GM23338 (cell line): ENCODE results near the gene CD46. TPM values are rescaled to one million over a fixed set of nuclear protein-coding genes. Genes with fewer than 3 reads are reported as not detected.

Experiments used
- ATAC-seq: fragments of 200-7000 bp; cut with Tn5 transposase; 3 replicates; pipeline ENCODE4 v1.9.1; 2020
- DNase-seq: peaks from one replicate; pipeline ENCODE4 v3.0.0-alpha.2; 2015; ENCODE audit warnings: low spot score
- H2AFZ ChIP-seq: fragments of 200-600 bp; sonication (generic); 2 replicates; pipeline ENCODE4 v1.8.0; 2016; ENCODE audit warnings: antibody characterized with exemption, mild to moderate bottlenecking, moderate library complexity
- H3F3A ChIP-seq: fragments of 200-600 bp; sonication (generic); replicated peaks from 2 replicates; pipeline ENCODE4 v1.8.0; 2017; ENCODE audit warnings: antibody characterized with exemption, mixed run types, low read depth
- H3K27ac ChIP-seq: fragments of 200-600 bp; sonication (generic); 2 replicates; pipeline ENCODE4 v1.6.1; 2016; ENCODE audit warnings: low read depth
- H3K27me3 ChIP-seq: fragments of 200-600 bp; sonication (generic); 2 replicates; pipeline ENCODE4 v1.8.0; 2016; ENCODE audit warnings: mild to moderate bottlenecking, mixed run types, moderate library complexity; ENCODE audit not compliant: insufficient read depth
- H3K36me3 ChIP-seq: fragments of 200-600 bp; sonication (generic); 2 replicates; pipeline ENCODE4 v1.8.0; 2016; ENCODE audit warnings: mild to moderate bottlenecking; ENCODE audit not compliant: insufficient read depth
- H3K4me1 ChIP-seq: fragments of 200-600 bp; sonication (generic); 2 replicates; pipeline ENCODE4 v1.8.0; 2016; ENCODE audit warnings: mild to moderate bottlenecking, moderate library complexity; ENCODE audit not compliant: insufficient read depth
- H3K4me2 ChIP-seq: fragments of 200-600 bp; sonication (generic); 2 replicates; pipeline ENCODE4 v1.7.1; 2017; ENCODE audit warnings: mixed run types
- H3K4me3 ChIP-seq: fragments of 200-600 bp; sonication (generic); 2 replicates; pipeline ENCODE4 v1.6.1; 2016; ENCODE audit warnings: mixed run types
- H3K79me2 ChIP-seq: fragments of 200-600 bp; sonication (generic); replicated peaks from 2 replicates; pipeline ENCODE4 v1.8.0; 2017; ENCODE audit warnings: mild to moderate bottlenecking; ENCODE audit not compliant: insufficient read depth
- H3K9me2 ChIP-seq: fragments of 200-600 bp; sonication (generic); 2 replicates; pipeline ENCODE4 v1.8.0; 2017; ENCODE audit not compliant: insufficient read depth
- H4K20me1 ChIP-seq: fragments of 200-600 bp; sonication (generic); replicated peaks from 2 replicates; pipeline ENCODE4 v1.8.0; 2017; ENCODE audit warnings: mild to moderate bottlenecking; ENCODE audit not compliant: insufficient read depth
- H3K27ac Mint-ChIP-seq: 2 replicates; pipeline ENCODE4 v1.8.0; 2020; ENCODE audit warnings: inconsistent platforms, mild to moderate bottlenecking, moderate library complexity, mixed read lengths
- H3K27me3 Mint-ChIP-seq: 3 replicates; pipeline ENCODE4 v1.8.0; 2022; ENCODE audit warnings: low read depth, mild to moderate bottlenecking, moderate library complexity, mixed read lengths, inconsistent platforms; ENCODE audit not compliant: insufficient read depth, poor library complexity
- H3K36me3 Mint-ChIP-seq: 3 replicates; pipeline ENCODE4 v1.8.0; 2021; ENCODE audit warnings: low read depth, mild to moderate bottlenecking, inconsistent platforms, moderate library complexity, mixed read lengths
- H3K4me1 Mint-ChIP-seq: 3 replicates; pipeline ENCODE4 v1.8.0; 2020; ENCODE audit warnings: mild to moderate bottlenecking, inconsistent platforms, mixed read lengths
- H3K4me3 Mint-ChIP-seq: 3 replicates; pipeline ENCODE4 v1.8.0; 2021; ENCODE audit warnings: moderate library complexity, mild to moderate bottlenecking, inconsistent platforms, mixed read lengths
- H3K9me3 Mint-ChIP-seq: 3 replicates; pipeline ENCODE4 v1.8.0; 2020; ENCODE audit warnings: moderate library complexity, mild to moderate bottlenecking, inconsistent platforms, mixed read lengths
- ETS1 ChIP-seq: IDR thresholded peaks from 2 replicates; pipeline ENCODE4 v1.6.1; 2016; ENCODE audit warnings: antibody characterized with exemption
- EZH2 ChIP-seq: fragments of 200-600 bp; sonication (generic); IDR thresholded peaks from one replicate; pipeline ENCODE4 v1.8.0; 2017; ENCODE audit warnings: antibody characterized with exemption, mild to moderate bottlenecking, low read depth; ENCODE audit not compliant: unreplicated experiment
- EZH2phosphoT487 ChIP-seq: fragments of 200-600 bp; sonication (generic); IDR thresholded peaks from one replicate; pipeline ENCODE4 v1.8.1; 2018; ENCODE audit warnings: antibody characterized with exemption; ENCODE audit not compliant: unreplicated experiment
- JUNB ChIP-seq: IDR thresholded peaks from one replicate; pipeline ENCODE4 v1.6.1; 2016; ENCODE audit warnings: antibody characterized with exemption; ENCODE audit not compliant: unreplicated experiment
- NANOG ChIP-seq: IDR thresholded peaks from 2 replicates; pipeline ENCODE4 v1.6.1; 2016; ENCODE audit warnings: antibody characterized with exemption, borderline replicate concordance
- POLR2AphosphoS5 ChIP-seq: IDR thresholded peaks from 2 replicates; pipeline ENCODE4 v1.6.1; 2016; ENCODE audit warnings: antibody characterized with exemption, low read depth
- REST ChIP-seq: IDR thresholded peaks from one replicate; pipeline ENCODE4 v1.6.1; 2018; ENCODE audit warnings: antibody characterized with exemption; ENCODE audit not compliant: unreplicated experiment
- STAT1 ChIP-seq: IDR thresholded peaks from one replicate; pipeline ENCODE4 v1.6.1; 2016; ENCODE audit warnings: antibody characterized with exemption; ENCODE audit not compliant: unreplicated experiment
- ZNF114 ChIP-seq: fragments of 250-450 bp; sonication (Bioruptor Pico); IDR thresholded peaks from 2 replicates; pipeline ENCODE4 v1.5.0; 2020; ENCODE audit warnings: mild to moderate bottlenecking, moderate library complexity
- ZNF331 ChIP-seq: fragments of 250-450 bp; sonication (Bioruptor Pico); IDR thresholded peaks from 2 replicates; pipeline ENCODE4 v1.5.0; 2020; ENCODE audit warnings: low read depth, mild to moderate bottlenecking, moderate library complexity
- ZNF462 ChIP-seq: fragments of 250-450 bp; sonication (Bioruptor Pico); IDR thresholded peaks from 2 replicates; pipeline ENCODE4 v1.5.0; 2020; ENCODE audit warnings: mild to moderate bottlenecking, moderate library complexity
- polyA plus RNA-seq: library from polyadenylated mRNA; unstranded; fragments of >200 nt; fragmentation: Nextera tagmentation; extraction: Ambion mirVana; gene quantifications from 2 replicates; pipeline ENCODE4 v1.2.1, GENCODE V29; 2016
- total RNA-seq: library from RNA; depleted of rRNA; stranded (reverse); fragments of >200 nt; shearing (Covaris generic); gene quantifications from 2 replicates; pipeline ENCODE4 v1.2.3, GENCODE V29; 2014
- TF ChIP-seq, protein P1 (sequence below), 2 experiments: fragments of 200-600 bp in 1 of 2; sonication (generic) in 1 of 2; conservative IDR thresholded peaks; 2 replicates each; pipeline versions ENCODE4 v1.5.1 to v1.6.1; 2016 to 2017; ENCODE audit warnings: antibody characterized with exemption in 2 of 2, low read depth in 2 of 2, mild to moderate bottlenecking in 2 of 2, moderate library complexity in 1 of 2

The CD46 gene
- total and polyA plus RNA-seq, 2 experiments from 2014 or later: 199 to 209 TPM

DNA sequence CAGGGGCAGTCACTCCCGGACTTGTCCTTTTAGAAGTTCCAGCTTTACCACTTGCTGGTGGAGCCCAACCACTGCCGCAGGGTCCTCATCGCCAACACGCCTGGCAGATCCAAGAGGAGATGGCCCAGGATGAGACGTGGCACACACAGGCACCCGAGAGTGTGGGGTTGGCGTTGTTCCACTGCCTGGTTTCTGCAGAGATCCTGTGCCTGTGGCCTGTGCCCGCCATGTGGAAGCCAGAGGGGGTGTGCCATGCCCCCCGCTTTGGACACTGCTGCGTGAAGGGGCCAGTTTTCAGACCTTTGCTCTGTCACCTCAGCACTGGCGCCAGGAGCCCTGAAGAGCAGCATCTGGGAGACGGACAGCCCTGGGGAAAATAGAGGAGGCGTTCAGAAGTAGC, 10.8 kb downstream of the CD46 start:
- Histone ChIP-seq H3K36me3 (peaks cover 67% of the 10 kb centered on the region), H3K4me1 (no peaks in the 10 kb centered on the region), H3K27ac (no peak overlapping the region), H4K20me1 (peaks cover 14% of the 10 kb centered on the region), H3K27me3 (no peaks in the 10 kb centered on the region), H3K4me2 (no peak overlapping the region), H2AFZ (no peak overlapping the region), H3F3A (no peaks in the 10 kb centered on the region), H3K9me2 (no peaks in the 10 kb centered on the region), H3K4me3 (no peak overlapping the region), H3K79me2 (peaks cover 60% of the 10 kb centered on the region)
- Mint-ChIP-seq H3K36me3 (peaks cover 95% of the 10 kb centered on the region), H3K27me3 (peaks cover 2% of the 10 kb centered on the region), H3K9me3 (no peaks in the 10 kb centered on the region), H3K27ac (no peak overlapping the region), H3K4me1 (no peaks in the 10 kb centered on the region; the same call in 2 of the 3 replicates), H3K4me3 (no peak overlapping the region)
- no peak for ATAC-seq
- no peak for TF ChIP-seq ZNF114 (CRISPR knock-in tag)
- no peak for TF ChIP-seq ETS1
- TF ChIP-seq, protein P1, sequence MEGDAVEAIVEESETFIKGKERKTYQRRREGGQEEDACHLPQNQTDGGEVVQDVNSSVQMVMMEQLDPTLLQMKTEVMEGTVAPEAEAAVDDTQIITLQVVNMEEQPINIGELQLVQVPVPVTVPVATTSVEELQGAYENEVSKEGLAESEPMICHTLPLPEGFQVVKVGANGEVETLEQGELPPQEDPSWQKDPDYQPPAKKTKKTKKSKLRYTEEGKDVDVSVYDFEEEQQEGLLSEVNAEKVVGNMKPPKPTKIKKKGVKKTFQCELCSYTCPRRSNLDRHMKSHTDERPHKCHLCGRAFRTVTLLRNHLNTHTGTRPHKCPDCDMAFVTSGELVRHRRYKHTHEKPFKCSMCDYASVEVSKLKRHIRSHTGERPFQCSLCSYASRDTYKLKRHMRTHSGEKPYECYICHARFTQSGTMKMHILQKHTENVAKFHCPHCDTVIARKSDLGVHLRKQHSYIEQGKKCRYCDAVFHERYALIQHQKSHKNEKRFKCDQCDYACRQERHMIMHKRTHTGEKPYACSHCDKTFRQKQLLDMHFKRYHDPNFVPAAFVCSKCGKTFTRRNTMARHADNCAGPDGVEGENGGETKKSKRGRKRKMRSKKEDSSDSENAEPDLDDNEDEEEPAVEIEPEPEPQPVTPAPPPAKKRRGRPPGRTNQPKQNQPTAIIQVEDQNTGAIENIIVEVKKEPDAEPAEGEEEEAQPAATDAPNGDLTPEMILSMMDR (conservative IDR thresholded peaks at IDR 0.05; ENCODE audit: low read depth in 2 of 2): no peak
- no peak for TF ChIP-seq ZNF331 (CRISPR knock-in tag)
- no peak for TF ChIP-seq POLR2AphosphoS5
- TF ChIP-seq EZH2phosphoT487: no peak
- no peak for TF ChIP-seq JUNB
- no peak for TF ChIP-seq STAT1
- TF ChIP-seq REST: no peak
- no peak for TF ChIP-seq EZH2
- no peak for TF ChIP-seq ZNF462
- no peak for TF ChIP-seq NANOG
- DNase-seq: no peak
